GM18508 (cell line): ENCODE data around the gene NCAPG2.
"Not testable (repeated sequence)": the region's sequence is repeated elsewhere in the genome, so short reads cannot be mapped to it uniquely, and the experiment has no call there.

ENCODE experiments used
- ATAC-seq: cut with Tn5 transposase; IDR thresholded peaks from one replicate; pipeline ENCODE4 v1.9.1; 2021; ENCODE audit warnings: moderate number of reproducible peaks; ENCODE audit not compliant: insufficient read depth, unreplicated experiment

Gene NCAPG2

GRCh38 chr7:158710651-158711102, 6.1 kb upstream of the NCAPG2 start:
- no peak for ATAC-seq

DNA sequence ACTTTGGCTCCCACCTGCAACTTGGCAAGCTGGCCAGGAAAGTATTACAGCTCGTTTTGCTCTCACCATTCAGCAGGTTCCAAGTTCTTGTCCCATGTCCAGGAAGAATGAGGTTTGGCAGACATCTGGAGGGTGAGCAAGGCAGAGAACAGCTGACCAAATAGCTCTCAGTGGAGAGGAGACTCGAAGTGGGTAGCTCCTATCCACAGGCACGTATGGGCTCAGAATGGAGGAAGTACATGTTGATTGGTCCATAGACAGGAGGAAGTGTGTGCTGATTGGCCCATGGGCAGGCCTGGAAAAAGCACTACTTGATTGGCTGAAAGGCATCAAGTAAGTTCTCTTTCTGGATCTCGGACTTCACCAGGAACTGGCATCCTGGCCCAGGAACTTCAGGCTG, 3.0 kb upstream of the NCAPG2 start:
- no peak for ATAC-seq

DNA sequence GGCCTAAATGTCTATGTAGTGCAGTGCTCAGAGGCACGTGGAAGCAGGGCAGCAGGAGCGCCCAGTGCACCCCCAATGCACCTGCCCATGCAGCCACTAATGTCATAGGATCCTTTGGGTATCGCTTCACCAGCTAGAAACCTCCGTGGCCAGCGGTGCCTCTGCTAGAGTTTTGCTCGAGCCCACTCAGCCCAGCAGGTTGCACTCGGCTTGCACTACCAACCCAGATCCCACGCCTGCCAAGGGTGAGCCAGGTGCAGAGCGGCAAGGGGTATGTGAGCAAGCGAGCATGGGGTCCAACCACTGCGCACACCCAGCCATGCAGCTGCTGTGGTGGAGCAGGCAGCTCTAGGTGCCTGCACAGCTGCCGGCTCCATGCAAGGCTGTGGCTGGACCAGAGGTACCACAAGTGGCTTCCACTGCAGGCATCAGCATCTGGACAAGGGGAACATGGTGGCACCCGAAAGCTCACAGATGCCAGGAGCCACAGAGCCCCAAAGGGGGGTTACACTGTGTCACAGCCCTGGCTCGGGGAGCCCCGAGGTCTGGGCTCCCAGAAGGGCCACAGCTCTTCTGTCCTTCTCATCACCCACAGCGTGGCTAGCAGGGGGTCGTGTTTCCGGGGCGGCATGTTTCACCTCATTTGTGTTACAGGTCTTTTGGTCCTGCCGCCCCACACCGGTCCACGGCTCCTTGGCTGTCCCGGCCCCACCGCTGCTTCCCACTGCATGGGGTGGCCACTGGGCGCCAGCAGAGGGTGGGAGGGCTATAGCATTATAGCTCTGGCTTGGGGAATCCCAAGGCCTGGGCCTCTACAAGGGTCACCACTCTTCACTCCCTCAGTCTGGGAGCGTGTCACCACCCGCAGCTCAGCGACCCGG, 2.3 kb upstream of the NCAPG2 start:
- no peak for ATAC-seq

- no peak for ATAC-seq
These were observed 1.7 kb upstream of the NCAPG2 start for GRCh38 chr7:158706273-158706704.

- ATAC-seq: peak; percentile 21
These were observed 738 bp upstream of the NCAPG2 start for GRCh38 chr7:158705234-158705850.

DNA sequence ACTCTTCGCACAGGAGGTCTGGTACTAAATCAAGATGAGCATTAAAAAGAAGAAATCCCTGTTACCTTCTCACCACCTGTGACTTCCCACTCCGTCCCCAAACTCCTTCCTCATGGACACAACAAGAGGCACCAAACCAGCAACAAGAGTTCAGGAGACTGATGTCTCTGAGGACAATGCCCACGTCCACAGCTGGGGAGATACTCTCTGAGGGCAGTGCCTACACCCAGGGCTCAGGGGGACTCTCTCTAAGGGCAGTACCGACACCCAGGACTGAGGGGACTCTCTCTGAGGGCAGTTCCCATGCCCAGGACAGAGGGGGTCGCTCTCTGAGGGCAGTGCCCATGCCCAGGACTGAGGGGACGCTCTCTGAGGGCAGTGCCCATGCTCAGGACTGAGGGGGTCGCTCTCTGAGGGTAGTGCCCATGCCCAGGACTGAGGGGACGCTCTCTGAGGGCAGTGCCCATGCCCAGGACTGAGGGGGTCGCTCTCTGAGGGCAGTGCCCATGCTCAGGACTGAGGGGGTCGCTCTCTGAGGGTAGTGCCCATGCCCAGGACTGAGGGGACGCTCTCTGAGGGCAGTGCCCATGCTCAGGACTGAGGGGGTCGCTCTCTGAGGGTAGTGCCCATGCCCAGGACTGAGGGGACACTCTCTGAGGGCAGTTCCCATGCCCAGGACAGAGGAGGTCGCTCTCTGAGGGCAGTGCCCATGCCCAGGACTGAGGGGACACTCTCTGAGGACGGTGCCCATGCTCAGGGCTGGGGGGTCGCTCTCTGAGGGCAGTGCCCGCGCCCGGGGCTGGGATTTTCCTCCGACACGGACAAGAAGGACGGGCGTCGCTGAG, 703 bp downstream of the NCAPG2 start:
- not testable (repeated sequence) for ATAC-seq

DNA sequence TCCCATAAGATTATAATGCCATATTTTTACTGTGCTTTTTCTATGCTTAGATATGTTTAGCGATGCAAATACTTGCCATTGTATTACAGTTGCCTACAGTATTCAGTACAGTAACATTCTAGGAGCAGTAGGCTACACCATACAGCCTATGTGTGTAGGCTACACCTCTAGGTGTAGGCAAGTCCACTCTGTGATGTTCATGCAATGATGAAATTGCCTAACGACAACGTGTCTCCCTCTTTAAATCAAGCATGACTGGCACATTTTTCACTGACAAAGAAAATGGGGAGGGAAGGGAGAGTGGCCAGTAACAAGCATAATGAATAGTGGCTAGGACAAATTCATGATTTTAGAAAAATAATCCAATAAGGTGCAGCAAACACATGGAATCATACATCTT, 1.7 kb downstream of the NCAPG2 start:
- ATAC-seq: no peak

DNA sequence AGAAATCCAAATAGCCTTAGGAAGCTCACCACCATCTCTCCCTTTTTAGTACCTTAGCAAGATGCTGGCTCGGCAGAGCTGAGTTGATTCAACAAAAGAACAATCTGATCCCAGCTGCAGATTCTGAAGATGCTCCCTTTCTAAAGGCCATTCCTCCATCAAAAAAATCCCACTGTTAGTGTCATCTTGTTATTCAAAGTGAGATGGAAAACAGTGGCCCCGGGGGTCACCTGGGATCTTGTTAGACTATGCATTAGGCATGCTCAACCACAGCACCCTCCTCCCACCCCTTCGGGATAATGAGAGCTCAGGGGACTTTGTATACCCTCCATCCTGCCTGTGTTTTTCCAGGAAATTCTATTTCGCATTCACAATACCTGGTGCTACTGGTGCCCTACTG, 2.4 kb downstream of the NCAPG2 start:
- no peak for ATAC-seq

GRCh38 chr7:158700008-158700407, 4.6 kb downstream of the NCAPG2 start:
- ATAC-seq: no peak

DNA sequence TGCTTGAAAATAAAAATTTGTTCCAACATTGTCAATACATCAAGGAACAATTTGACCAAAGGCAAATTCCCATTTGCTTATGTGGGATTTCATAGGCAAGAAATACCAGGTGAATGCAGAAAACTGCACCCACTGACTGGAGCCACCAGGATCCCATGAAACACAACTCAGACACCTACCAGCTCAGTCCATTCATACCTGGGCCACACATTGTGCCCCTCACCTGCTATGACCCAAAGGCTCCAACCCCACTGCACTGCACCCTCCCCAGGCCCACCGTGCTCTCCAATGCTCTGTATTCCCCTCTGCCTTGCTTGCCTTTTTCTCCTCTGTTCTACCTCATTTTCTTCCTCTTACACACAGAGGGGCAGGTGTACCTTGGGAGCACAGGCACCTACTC, 5.3 kb downstream of the NCAPG2 start:
- ATAC-seq: no peak

DNA sequence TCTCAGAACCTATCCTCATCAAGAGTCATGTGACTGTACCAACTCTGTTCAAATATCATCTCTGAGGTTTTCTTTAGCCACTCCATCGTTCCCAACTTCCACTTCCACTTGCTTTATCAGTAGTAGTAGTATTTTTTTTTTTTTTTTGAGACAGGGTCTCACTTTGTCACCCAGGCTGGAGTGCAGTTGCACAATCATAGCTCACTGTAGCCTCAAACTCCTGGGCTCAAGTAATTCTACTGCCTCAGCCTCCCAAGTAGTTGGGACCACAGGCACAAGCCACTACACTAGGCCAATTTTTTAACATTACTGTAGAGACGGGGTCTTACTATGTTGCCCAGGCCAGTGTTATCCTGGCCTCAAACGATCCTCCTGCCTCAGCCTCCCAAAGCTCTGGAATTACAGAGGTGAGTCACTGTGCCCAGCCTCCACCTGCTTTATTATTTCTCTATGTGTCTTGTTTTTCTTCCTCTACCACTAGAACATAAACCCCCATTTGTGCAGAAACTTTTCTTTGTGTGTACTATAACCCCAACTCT, 5.9 kb downstream of the NCAPG2 start:
- no peak for ATAC-seq

- ATAC-seq: not testable (repeated sequence)
These were observed 7.0 kb downstream of the NCAPG2 start for GRCh38 chr7:158697597-158697996.

DNA sequence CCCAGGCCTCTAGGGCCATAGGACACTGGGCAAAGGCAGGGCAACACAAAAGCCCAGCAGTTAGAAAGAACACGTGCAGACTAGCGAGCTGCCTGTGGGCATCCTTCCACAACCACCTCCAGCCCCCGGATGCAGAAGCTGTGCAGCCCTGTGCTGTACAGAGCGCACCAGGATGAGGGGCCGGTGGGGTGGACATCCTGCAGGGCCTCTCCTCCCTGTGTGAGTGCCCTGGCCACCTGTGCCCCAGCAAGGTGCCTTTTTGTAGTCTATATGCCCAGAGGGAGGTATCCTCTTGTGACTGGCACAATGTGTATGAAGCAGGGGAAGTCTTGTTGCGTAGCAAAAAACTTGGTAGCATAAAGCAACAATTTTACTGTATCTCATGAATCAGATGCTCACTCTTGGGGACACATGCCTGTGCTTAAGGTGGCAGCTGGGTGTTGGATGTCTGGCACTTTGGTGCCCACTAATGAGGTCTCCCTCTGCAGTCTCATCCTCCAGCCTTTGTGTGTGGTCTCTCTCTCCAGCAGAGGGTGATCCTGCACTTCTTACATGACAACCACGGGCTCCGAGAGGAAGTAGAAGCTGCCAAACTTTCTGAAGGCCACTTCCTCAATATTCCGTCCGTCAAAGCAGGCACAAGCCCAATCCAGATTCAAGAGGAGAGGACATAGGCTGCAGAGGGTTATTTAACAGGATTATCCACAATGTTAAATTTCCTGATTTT, 8.7 kb downstream of the NCAPG2 start:
- peak; percentile 71 for ATAC-seq

DNA sequence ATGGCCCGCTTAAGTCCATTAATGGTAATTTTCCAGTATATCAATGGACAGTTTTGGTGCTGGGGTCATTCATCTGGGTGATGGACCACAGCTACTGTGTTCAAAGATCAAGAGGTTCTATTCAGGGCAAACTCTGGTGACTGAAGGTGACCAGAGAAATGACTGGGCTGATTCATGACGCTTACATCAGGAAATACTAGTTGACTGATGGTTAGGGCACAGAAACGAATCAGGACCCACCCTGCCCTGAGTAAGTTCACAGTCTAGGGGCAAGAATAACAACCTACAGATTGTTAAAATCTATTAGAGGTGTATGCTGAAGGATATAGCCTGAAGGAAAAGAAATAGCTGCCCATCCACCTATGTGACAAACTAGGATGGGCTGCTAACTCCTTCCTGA, 9.5 kb downstream of the NCAPG2 start:
- ATAC-seq: no peak

GRCh38 chr7:158694650-158695049, 10.0 kb downstream of the NCAPG2 start:
- ATAC-seq: no peak

DNA sequence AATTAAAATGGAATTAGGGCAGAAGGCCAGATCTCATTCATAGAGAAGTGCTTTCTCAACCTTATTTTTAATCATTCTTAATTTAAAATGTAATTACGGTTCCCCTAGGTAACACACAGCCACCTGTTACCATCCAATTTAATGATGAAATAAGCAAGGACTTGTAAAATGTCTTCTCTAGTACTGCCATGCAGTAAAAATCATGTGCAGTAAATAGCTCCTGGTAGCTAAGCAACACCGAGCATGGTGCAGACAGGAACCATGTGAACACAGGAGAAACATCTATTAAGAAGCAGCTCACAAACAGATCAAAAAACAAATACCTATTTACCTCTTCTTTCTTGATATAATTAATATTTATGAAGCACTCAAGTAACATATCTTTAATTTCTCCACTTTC, 15.1 kb downstream of the NCAPG2 start:
- no peak for ATAC-seq

- ATAC-seq: no peak
These were observed 17.2 kb downstream of the NCAPG2 start for GRCh38 chr7:158687406-158687805.

GRCh38 chr7:158685693-158686092, 18.9 kb downstream of the NCAPG2 start:
- ATAC-seq: no peak

DNA sequence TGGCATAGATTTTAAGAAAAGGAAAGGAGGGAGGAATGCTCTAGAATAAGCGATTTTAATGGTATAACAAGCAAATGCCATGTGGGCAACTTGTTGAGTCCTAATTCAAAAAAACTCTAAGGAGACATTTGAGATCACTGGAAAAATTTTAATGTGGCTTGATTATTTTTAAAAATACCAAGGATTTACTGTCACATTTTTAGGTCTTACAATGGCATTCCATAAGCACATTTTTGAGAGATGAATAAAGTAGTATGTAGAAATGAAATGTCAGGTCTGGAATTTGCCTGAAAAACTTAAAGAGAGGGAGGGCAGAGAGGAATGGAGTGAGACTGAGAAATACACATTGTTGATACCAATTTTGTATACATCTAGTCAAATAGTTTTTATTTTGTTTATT, 20.3 kb downstream of the NCAPG2 start:
- ATAC-seq: no peak

DNA sequence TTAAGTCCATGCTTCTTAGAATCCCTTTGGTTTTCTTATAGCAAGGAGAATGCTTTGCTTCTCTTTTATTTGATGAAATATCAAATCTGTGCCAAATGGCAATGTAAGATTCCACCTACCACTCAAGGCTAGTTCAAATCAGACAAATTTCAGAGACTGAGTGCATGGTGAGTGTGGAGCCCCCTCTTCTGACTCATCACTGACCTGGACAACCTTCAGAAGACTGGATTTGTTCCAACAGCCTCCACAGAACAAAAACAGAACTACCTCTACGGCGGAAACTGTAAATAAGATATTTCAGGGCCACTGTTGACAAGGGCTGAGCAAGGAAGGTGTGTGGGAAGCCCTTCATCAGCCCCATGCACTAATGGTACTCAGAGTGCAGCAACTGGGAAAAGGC, 21.1 kb downstream of the NCAPG2 start:
- no peak for ATAC-seq
